GM12872 (cell line): ENCODE data around the gene ZMIZ1.

ENCODE experiments used
- CTCF ChIP-seq: IDR thresholded peaks from 3 replicates; pipeline ENCODE4 v1.5.1; 2011; ENCODE audit warnings: low read depth, mild to moderate bottlenecking, low read length, moderate library complexity; ENCODE audit not compliant: insufficient read depth

Gene ZMIZ1

GRCh38 chr10:79149662-79150443, 81.1 kb downstream of the ZMIZ1 start:
- no peak for TF ChIP-seq CTCF

- no peak for TF ChIP-seq CTCF
Observed at GRCh38 chr10:79150444-79150754, 81.6 kb downstream of the ZMIZ1 start.

- no peak for TF ChIP-seq CTCF
Observed at GRCh38 chr10:79152423-79152817, 83.7 kb downstream of the ZMIZ1 start.

- no peak for TF ChIP-seq CTCF
Observed at GRCh38 chr10:79153745-79154144, 85.0 kb downstream of the ZMIZ1 start.

GRCh38 chr10:79155301-79156081, 86.7 kb downstream of the ZMIZ1 start:
- peak; percentile 31; the same call in 2 of the 3 replicates for TF ChIP-seq CTCF

- TF ChIP-seq CTCF: no peak
Observed at GRCh38 chr10:79156334-79157274, 87.8 kb downstream of the ZMIZ1 start.

- no peak for TF ChIP-seq CTCF
Observed at GRCh38 chr10:79158004-79158340, 89.2 kb downstream of the ZMIZ1 start.
